Lower leg skin (tissue), 4 donors: Measurements from ENCODE around the gene CCL27. TPM values are rescaled to one million over a fixed set of nuclear protein-coding genes. Genes with fewer than 3 reads are reported as not detected.

ENCODE experiments used
- DNase-seq, 2 donors: peaks; one replicate each; pipeline ENCODE4 v3.0.0-alpha.2; 2019; ENCODE audit warnings: low spot score in 2 of 2
- H3K4me3 ChIP-seq: fragments of 200-600 bp; sonication (generic); 2 replicates; pipeline ENCODE4 v1.5.1; 2017; ENCODE audit warnings: mild to moderate bottlenecking, low read depth; ENCODE audit not compliant: poor library complexity, severe bottlenecking
- POLR2A ChIP-seq, 2 donors: fragments of 450-650 bp; IDR thresholded peaks; one replicate each; pipeline ENCODE4 v1.6.1; 2016 to 2017; ENCODE audit warnings: antibody characterized with exemption in 2 of 2, mild to moderate bottlenecking in 1 of 2, moderate library complexity in 1 of 2
- WGBS, 2 donors: methylation state at CpG; one replicate each; pipeline ENCODE4 v1.1.5; 2018; 5-methylcytosine and 5-hydroxymethylcytosine counted together
- intact Hi-C: fragments of 100-400 bp; cut with DNase I; formaldehyde crosslinking; loops from one replicate; pipeline ENCODE4 v1.15.0; 2023; ENCODE audit warnings: low total_unique reads
- total RNA-seq, 4 donors: library from RNA; depleted of rRNA; stranded (reverse); fragments of >200 nt; gene quantifications; one replicate each; pipeline ENCODE4 v1.1.0, GENCODE V29; 2016
- TF ChIP-seq, protein P1 (sequence below), 3 donors: fragments of 450-650 bp; IDR thresholded peaks; one replicate each; pipeline ENCODE4 v1.5.1; 2016; ENCODE audit warnings: antibody characterized with exemption in 3 of 3, mild to moderate bottlenecking in 3 of 3, moderate library complexity in 2 of 3

The CCL27 gene
- total RNA-seq, 4 donors from 2014 or later = 199 to 301 (median 241) TPM

DNA sequence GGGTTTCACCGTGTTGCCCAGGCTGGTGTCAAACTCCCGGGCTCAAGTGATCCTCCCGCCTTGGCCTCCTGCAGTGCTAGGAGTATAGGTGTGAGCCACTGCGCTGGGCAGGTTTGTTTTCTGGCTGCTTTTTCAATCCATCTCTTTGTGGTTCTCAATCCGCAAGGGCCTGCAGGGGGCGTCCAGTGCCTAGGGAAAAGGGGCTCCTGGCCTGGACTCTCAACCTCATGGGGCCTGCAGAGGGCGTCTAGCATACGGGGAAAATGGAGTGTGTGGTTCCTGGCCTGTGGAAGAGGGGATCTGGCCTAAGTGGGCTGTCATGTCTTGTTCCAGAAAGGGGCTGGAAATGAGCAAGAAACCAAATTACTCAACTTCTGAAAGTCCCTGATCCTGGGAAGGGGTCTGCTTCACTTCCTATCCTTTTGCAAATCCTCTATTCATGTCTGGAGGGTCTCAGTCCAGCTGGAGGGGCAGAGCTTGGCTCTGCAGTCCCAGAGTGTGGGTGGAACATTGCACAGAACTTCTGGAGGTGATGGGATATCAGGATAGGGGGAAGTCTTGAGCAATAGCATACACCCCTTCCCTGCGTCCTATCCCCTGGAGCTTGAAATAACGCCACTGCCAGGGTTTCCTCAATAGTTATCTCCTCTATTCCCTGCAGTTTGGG is 12.7 kb upstream of the CCL27 start:
- TF ChIP-seq, protein P1, sequence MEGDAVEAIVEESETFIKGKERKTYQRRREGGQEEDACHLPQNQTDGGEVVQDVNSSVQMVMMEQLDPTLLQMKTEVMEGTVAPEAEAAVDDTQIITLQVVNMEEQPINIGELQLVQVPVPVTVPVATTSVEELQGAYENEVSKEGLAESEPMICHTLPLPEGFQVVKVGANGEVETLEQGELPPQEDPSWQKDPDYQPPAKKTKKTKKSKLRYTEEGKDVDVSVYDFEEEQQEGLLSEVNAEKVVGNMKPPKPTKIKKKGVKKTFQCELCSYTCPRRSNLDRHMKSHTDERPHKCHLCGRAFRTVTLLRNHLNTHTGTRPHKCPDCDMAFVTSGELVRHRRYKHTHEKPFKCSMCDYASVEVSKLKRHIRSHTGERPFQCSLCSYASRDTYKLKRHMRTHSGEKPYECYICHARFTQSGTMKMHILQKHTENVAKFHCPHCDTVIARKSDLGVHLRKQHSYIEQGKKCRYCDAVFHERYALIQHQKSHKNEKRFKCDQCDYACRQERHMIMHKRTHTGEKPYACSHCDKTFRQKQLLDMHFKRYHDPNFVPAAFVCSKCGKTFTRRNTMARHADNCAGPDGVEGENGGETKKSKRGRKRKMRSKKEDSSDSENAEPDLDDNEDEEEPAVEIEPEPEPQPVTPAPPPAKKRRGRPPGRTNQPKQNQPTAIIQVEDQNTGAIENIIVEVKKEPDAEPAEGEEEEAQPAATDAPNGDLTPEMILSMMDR (IDR thresholded peaks at IDR 0.05) = peak in 1 of 3 donors; percentile 41
- TF ChIP-seq POLR2A (IDR thresholded peaks at IDR 0.05) = no peak
- no peak overlapping the region for H3K4me3 ChIP-seq
- no peak for DNase-seq
- WGBS, 2 donors = 49 to 62% methylated on average over 10 of the region's 10 CpGs
- intact Hi-C loops = no loop called here

DNA sequence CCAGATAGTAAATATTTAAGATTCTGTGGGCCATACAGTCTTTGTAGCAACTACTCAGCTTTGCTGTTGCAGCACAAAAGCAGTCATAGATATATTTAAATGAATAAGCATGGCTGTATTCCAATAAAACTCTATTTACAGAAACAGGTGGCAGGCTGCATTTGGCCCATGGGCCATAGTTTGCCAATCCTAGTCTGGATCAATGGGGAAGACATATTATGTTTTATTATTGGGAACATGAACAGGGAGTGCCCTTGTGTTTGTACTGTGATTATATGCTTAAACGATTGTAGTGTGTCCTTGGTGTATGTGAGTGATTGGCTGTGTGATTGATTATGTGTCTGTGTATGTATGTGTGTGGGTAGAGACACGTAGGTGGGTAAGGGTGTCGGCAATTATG is 12.0 kb upstream of the CCL27 start:
- 82 to 85% methylated on average over 3 of the region's 3 CpGs for WGBS, 2 donors
- TF ChIP-seq, protein P1 (IDR thresholded peaks at IDR 0.05) = no peak
- TF ChIP-seq POLR2A (IDR thresholded peaks at IDR 0.05) = no peak
- intact Hi-C loops = no loop called here
- H3K4me3 ChIP-seq = no peak overlapping the region
- DNase-seq = no peak

DNA sequence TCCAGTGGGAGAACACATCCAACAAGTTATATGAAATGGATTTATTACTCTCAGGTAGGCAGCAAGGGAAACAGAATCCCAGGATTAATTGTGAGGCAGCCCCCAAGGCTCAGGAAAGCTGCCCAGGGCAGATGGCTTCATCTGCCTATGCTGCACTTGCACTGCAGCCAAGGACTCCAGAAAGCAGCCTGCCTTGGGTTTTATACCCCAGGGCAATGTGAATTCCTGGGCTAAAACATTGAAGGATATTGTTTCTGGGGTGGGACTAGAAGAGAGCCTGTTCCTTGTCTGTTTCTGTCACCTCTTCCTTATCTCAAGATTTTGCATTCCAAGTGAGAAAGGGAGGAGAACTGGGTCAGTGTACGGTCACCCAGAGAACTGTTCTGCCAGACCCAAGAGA is 8.8 kb upstream of the CCL27 start:
- H3K4me3 ChIP-seq = no peak overlapping the region
- TF ChIP-seq, protein P1 (IDR thresholded peaks at IDR 0.05) = no peak
- TF ChIP-seq POLR2A (IDR thresholded peaks at IDR 0.05) = no peak
- no peak for DNase-seq
- WGBS, 2 donors = 81 to 90% methylated on average over 1 of the region's 1 CpG
- intact Hi-C loops = no loop called here

DNA sequence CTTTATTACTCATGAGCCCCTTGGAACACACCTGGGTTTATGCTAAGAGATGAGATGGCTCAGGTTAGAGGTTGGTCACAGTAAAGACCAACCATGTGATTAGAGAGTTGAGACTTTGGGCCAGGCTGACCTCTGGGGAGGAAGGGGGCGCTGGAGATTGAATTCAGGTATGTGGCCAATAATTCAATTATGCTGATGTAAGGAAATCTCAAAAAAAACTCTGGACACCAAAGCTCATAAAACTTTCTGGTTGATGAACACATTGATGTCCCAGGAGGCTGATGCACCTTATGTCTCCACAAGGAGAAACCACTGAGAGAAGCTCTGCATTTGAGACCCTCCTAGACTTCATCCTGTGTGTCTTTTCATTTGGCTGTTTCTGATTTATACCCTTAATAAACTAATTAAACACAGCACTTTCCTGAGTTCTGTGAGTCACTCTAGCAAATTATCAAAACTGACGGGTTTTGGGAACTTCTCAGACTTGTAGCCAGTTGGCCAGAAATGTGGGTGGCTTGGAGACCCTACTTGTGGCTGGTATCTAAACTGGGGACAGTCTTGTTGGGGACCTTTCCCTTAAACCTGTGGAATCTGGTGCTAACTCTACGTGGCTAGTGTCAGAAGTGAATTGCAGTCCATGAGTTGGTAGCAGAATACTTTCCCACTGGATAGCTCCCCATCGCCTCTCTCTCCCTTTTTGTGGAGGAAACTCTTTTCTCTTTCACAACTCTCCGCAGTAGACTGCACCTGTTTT is 7.5 kb upstream of the CCL27 start:
- TF ChIP-seq POLR2A (IDR thresholded peaks at IDR 0.05) = no peak
- TF ChIP-seq, protein P1 (IDR thresholded peaks at IDR 0.05) = no peak
- no peak for DNase-seq
- intact Hi-C loops = no loop called here
- no peak overlapping the region for H3K4me3 ChIP-seq
- 87 to 93% methylated on average over 5 of the region's 5 CpGs for WGBS, 2 donors

DNA sequence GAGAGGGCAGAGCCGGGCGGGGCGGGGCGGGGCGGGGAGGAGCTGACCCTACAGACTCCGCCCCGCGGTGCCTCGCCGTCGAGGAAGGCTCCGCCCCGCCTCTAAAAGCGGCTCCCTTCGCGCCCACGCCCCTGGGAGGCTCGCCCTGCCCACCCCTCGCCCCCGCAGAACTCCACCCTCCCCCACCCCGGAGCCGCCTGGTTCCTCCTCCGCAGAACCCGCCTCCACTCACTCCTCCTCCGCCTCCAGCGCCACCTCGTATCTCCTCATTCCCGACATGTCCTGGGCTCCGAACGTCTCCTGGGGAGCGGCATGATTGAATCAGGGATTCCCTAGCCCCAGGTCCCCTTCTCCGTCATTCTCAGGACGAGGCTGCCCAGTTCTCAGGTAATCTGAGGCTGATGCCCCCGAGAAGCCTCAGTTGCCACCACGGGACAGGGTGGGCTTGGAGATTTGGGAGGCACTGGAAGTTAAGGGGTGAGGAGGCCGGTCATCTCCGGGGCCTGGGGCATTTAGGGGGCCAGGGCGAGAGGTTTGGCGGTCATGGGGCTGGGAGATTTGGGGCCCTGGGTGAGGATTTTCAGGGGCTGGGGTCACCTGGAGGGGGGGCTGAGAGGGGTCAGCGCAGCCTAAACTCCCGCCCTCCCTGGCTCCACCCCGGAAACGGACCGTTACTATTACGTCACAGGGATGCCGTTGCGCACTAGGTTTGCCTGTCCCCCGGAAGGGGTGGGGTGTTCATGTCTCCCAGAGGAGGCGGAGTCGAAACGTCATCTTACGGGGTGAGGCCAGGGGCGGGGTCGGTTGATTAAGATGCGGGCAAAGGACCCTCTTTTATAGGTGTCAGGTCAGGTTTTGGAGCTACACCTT is 3.2 kb upstream of the CCL27 start:
- TF ChIP-seq POLR2A (IDR thresholded peaks at IDR 0.05) = peak in 1 of 2 donors; percentile 82
- TF ChIP-seq, protein P1 (IDR thresholded peaks at IDR 0.05) = no peak
- WGBS, 2 donors = 1 to 2% methylated on average over 49 to 50 of the region's 55 CpGs
- peak overlapping the region; percentile 56 for H3K4me3 ChIP-seq
- DNase-seq = peak; percentile 95 to 99
- intact Hi-C loops = no loop called here
